H1 (cell line): ENCODE results near the gene FLT3.

Experiments
- ATF2 ChIP-seq: IDR thresholded peaks from 2 replicates; pipeline ENCODE4 v1.6.1; 2012; ENCODE audit warnings: low read length, inconsistent platforms
- ATF3 ChIP-seq: IDR thresholded peaks from 2 replicates; pipeline ENCODE4 v1.6.1; 2011; ENCODE audit warnings: low read depth, mild to moderate bottlenecking, low read length; ENCODE audit not compliant: insufficient read depth
- CBX5 ChIP-seq: fragments of 300-800, 300-1000 bp; sonication (generic); IDR thresholded peaks from 2 replicates; pipeline ENCODE4 v1.7.1; 2016; ENCODE audit warnings: antibody characterized with exemption, low read length, low read depth
- CHD2 ChIP-seq: IDR thresholded peaks from 2 replicates; pipeline ENCODE4 v1.6.1; 2012; ENCODE audit warnings: low read length, improper control_type of control experiment
- CTCF ChIP-seq, 3 experiments: IDR thresholded peaks; 1 replicate in 2 of 3; 2 replicates in 1 of 3; pipeline versions ENCODE4 v1.5.1 to v1.6.1; 2011; ENCODE audit warnings: low read length in 3 of 3, mild to moderate bottlenecking in 3 of 3, inconsistent platforms in 2 of 3, low read depth in 1 of 3, moderate library complexity in 1 of 3; ENCODE audit not compliant: insufficient read depth in 1 of 3; ENCODE audit errors: control extremely low read depth in 1 of 3
- EP300 ChIP-seq, 2 experiments: IDR thresholded peaks; 1 replicate in 1 of 2; 2 replicates in 1 of 2; pipeline ENCODE4 v1.6.1; 2011 to 2012; ENCODE audit warnings: low read depth in 2 of 2, low read length in 2 of 2, mild to moderate bottlenecking in 2 of 2, borderline replicate concordance in 1 of 2, inconsistent platforms in 1 of 2, moderate library complexity in 1 of 2
- EZH2 ChIP-seq: fragments of 200-600 bp; sonication (generic); IDR thresholded peaks from 2 replicates; pipeline ENCODE4 v1.7.1; 2012; ENCODE audit warnings: low read depth, mild to moderate bottlenecking, moderate library complexity, low read length, inconsistent platforms; ENCODE audit not compliant: severe bottlenecking
- MAX ChIP-seq: IDR thresholded peaks from 2 replicates; pipeline ENCODE4 v1.6.1; 2012; ENCODE audit warnings: inconsistent platforms
- POLR2A ChIP-seq, 2 experiments: IDR thresholded peaks; 1 replicate in 1 of 2; 2 replicates in 1 of 2; pipeline ENCODE4 v1.6.1; 2011; ENCODE audit warnings: low read depth in 2 of 2, low read length in 2 of 2, mild to moderate bottlenecking in 2 of 2; ENCODE audit errors: control extremely low read depth in 1 of 2
- SP4 ChIP-seq: IDR thresholded peaks from 2 replicates; pipeline ENCODE4 v1.6.1; 2012; ENCODE audit warnings: low read length, inconsistent platforms
- SUZ12 ChIP-seq: fragments of 200-600 bp; sonication (generic); IDR thresholded peaks from 2 replicates; pipeline ENCODE4 v1.6.1; 2012; ENCODE audit warnings: mild to moderate bottlenecking, inconsistent platforms, low read length, moderate library complexity, mixed read lengths
- TBP ChIP-seq: IDR thresholded peaks from 2 replicates; pipeline ENCODE4 v1.6.1; 2011; ENCODE audit warnings: low read depth, low read length, improper control_type of control experiment

- TF ChIP-seq POLR2A (IDR thresholded peaks at IDR 0.05; ENCODE audit: control extremely low read depth in 1 of 2, low read depth in 2 of 2, low read length in 2 of 2) = no peak
- TF ChIP-seq CTCF (IDR thresholded peaks at IDR 0.05; ENCODE audit: control extremely low read depth in 1 of 3, insufficient read depth in 1 of 3, low read depth in 1 of 3, low read length in 3 of 3) = no peak
- no peak for TF ChIP-seq TBP
- no peak for TF ChIP-seq CBX5
- TF ChIP-seq MAX = no peak
- TF ChIP-seq EP300 (IDR thresholded peaks at IDR 0.05; ENCODE audit: borderline replicate concordance in 1 of 2, low read depth in 2 of 2, low read length in 2 of 2) = no peak
- no peak for TF ChIP-seq SUZ12
- TF ChIP-seq ATF2 = no peak
- no peak for TF ChIP-seq CHD2
- TF ChIP-seq EZH2 = no peak
- TF ChIP-seq SP4 = no peak
- TF ChIP-seq ATF3 = no peak
These were observed 68.5 kb downstream of the FLT3 start for GRCh38 chr13:28031896-28032288.
